Measurements from ENCODE around the gene MRPL33.

The MRPL33 gene

DNA sequence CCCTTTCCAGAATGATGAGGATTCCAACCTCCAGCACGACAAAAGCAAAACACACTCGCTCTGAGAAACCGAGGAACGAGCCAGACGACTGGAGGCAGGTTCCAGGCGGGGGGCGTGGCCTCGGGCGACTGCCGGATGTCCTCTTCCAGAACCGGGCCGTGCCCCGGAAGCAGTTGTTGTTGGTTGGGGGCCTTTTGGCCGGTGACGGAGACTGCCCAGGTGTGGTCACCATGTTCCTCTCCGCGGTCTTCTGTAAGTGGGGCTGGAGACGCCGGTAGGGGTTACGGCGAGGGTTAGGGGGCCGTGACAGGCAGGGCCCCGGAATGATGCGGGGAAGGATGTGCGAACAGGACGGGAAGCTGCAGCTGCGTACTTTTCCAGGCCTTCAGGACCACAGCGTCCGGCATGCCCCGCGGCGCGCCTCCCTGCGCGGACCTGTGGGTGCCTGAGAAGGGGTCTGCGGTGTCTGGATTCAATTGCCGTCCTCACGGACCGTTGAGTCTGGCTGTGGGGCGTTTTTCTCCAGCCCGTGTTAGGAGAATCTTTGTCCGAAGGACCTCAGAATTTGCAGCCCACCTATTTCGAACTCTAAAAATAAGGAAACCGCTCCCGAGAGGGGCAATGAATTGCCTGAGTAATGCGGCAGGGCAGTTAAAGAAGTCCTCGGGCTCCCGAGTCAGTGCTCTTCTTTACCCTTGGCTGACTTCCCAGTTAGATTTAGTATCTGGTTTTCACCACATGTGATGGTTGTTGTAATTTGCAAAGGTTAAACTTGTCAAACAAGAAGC is at the start of gene MRPL33:
TSS of gene MRPL33 (plus strand) at position 172 of the 788 bp plus-strand sequence. CDS start at position 231, 59 bp downstream.
- TF ChIP-seq, protein P1, sequence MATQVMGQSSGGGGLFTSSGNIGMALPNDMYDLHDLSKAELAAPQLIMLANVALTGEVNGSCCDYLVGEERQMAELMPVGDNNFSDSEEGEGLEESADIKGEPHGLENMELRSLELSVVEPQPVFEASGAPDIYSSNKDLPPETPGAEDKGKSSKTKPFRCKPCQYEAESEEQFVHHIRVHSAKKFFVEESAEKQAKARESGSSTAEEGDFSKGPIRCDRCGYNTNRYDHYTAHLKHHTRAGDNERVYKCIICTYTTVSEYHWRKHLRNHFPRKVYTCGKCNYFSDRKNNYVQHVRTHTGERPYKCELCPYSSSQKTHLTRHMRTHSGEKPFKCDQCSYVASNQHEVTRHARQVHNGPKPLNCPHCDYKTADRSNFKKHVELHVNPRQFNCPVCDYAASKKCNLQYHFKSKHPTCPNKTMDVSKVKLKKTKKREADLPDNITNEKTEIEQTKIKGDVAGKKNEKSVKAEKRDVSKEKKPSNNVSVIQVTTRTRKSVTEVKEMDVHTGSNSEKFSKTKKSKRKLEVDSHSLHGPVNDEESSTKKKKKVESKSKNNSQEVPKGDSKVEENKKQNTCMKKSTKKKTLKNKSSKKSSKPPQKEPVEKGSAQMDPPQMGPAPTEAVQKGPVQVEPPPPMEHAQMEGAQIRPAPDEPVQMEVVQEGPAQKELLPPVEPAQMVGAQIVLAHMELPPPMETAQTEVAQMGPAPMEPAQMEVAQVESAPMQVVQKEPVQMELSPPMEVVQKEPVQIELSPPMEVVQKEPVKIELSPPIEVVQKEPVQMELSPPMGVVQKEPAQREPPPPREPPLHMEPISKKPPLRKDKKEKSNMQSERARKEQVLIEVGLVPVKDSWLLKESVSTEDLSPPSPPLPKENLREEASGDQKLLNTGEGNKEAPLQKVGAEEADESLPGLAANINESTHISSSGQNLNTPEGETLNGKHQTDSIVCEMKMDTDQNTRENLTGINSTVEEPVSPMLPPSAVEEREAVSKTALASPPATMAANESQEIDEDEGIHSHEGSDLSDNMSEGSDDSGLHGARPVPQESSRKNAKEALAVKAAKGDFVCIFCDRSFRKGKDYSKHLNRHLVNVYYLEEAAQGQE (IDR thresholded peaks at IDR 0.05; ENCODE audit: low read depth) = no peak
- TF ChIP-seq ZBTB7A (IDR thresholded peaks at IDR 0.05; ENCODE audit: low read depth) (peak; percentile 80), CREB1 (IDR thresholded peaks at IDR 0.05; ENCODE audit: low read depth) (0 out of 2 replicates have a peak, but pooled peaks have one; percentile 10), TEAD4 (IDR thresholded peaks at IDR 0.05) (no peak), RAD21 (IDR thresholded peaks at IDR 0.05; ENCODE audit: low read depth) (no peak), NFIC (IDR thresholded peaks at IDR 0.05) (peak; percentile 7; the same call in 1 of the 2 replicates), EP300 (IDR thresholded peaks at IDR 0.05; ENCODE audit: borderline replicate concordance) (no peak), CEBPB (IDR thresholded peaks at IDR 0.05) (no peak), FOXM1 (IDR thresholded peaks at IDR 0.05; ENCODE audit: borderline replicate concordance, low read depth) (no peak), EGR1 (IDR thresholded peaks at IDR 0.05) (0 out of 2 replicates have a peak, but pooled peaks have one; percentile 6), YY1 (IDR thresholded peaks at IDR 0.05; ENCODE audit: low read depth) (peak; percentile 76), TCF12 (IDR thresholded peaks at IDR 0.05; ENCODE audit: low read depth) (peak; percentile 73; the same call in 1 of the 2 replicates), TAF1 (IDR thresholded peaks at IDR 0.05; ENCODE audit: low read depth) (peak; percentile 80)
- TF ChIP-seq, protein P2, sequence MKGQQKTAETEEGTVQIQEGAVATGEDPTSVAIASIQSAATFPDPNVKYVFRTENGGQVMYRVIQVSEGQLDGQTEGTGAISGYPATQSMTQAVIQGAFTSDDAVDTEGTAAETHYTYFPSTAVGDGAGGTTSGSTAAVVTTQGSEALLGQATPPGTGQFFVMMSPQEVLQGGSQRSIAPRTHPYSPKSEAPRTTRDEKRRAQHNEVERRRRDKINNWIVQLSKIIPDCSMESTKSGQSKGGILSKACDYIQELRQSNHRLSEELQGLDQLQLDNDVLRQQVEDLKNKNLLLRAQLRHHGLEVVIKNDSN (IDR thresholded peaks at IDR 0.05) = no peak
- TF ChIP-seq, protein P3, sequence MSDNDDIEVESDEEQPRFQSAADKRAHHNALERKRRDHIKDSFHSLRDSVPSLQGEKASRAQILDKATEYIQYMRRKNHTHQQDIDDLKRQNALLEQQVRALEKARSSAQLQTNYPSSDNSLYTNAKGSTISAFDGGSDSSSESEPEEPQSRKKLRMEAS (IDR thresholded peaks at IDR 0.05) = peak; percentile 75

DNA sequence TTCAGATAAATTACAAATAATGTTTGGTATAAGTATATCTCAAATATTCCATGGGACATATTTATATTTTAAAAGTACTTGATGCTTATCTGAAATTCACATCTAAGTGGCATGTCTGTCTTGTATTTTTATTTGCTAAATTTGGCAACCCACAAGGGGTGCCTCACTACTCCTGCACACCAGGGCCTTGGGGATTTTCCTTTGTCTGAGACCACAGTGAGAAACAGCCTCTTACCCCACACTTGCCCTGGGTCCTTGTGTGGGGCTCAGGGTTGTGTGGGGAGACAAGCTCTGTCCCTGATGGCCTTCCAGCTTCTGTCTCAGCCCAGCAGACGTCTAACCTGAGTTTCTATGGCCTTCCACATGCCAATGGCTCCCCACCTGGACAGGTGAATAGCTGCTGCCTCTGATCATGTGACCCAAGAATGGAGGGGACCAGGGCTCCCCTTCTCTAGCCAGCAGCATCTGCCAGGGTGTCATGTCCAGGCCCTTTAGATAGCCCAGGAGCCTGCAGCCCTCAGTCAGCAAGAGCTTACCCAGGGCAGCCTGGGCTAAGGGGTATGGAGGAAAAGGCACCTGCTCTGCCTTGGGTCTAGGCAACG is 49.5 kb upstream of the MRPL33 start:
- no peak for TF ChIP-seq NFIC (IDR thresholded peaks at IDR 0.05)
- TF ChIP-seq, protein P2 (IDR thresholded peaks at IDR 0.05) = peak; percentile 24; the same call in 1 of the 2 replicates

DNA sequence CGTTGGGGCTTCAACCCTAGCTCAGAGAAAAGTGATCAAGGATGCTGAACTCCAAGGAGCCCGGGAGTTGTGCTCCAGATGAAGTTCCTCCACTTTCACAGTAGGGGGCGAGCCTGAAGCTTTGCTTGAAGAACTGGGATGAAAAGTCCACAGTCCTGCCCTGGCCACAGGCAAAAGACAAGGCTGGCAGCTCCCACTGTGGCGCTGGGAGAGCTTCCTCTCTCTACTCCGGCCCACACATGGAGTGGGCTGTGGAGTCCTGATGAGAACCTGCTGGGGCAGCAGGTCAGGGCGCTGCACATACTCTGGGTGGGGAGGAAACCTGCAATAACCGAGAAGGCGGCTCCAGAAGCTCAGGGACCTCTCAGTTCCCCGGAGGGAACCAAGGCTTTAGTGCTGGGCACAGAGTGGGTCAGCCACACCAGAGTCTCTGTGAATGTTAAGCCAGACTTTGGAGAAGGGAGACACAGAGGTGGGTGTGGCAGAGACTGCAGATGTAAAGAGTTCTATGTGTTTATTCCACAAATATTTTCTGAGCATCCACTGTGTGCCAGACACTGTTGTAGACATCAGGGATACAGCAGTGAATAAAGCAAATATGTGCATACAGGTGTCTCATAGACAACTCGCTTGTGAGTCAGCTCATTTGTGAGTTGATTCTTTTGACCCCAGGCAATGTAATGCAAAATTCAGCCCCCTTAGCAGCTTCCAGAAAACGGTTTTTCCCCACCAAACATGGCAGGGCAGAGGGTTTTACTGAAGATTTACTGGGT is 48.0 kb upstream of the MRPL33 start:
- TF ChIP-seq CREB1 (IDR thresholded peaks at IDR 0.05; ENCODE audit: low read depth) (no peak), RAD21 (IDR thresholded peaks at IDR 0.05; ENCODE audit: low read depth) (peak; percentile 76), EGR1 (IDR thresholded peaks at IDR 0.05) (no peak), TAF1 (IDR thresholded peaks at IDR 0.05; ENCODE audit: low read depth) (no peak), NFIC (IDR thresholded peaks at IDR 0.05) (no peak)
- TF ChIP-seq, protein P3 (IDR thresholded peaks at IDR 0.05) = no peak

DNA sequence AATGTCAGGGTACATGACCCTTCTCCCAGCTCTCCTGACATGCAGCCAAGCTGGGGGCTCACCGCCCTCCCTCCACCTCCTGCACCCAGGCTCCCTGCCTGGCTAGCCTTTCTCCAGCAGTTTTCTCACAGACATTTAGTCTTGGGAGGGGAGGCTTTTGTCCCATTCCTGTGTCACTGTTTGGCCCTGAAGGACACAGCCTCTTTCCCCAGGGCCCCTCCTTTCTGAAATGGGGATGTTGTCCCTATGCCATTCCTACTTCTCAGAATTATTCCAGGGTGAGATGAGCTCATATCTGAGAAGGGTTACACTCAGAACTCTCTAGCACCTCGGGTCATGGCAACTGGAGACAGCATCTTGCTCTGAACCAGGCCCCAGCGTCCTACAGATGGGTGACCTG is 47.3 kb upstream of the MRPL33 start:
- TF ChIP-seq CEBPB (IDR thresholded peaks at IDR 0.05) (no peak), ZBTB7A (IDR thresholded peaks at IDR 0.05; ENCODE audit: low read depth) (no peak), NFIC (IDR thresholded peaks at IDR 0.05) (no peak), EGR1 (IDR thresholded peaks at IDR 0.05) (no peak), YY1 (IDR thresholded peaks at IDR 0.05; ENCODE audit: low read depth) (no peak), RAD21 (IDR thresholded peaks at IDR 0.05; ENCODE audit: low read depth) (no peak), TCF12 (IDR thresholded peaks at IDR 0.05; ENCODE audit: low read depth) (no peak), CREB1 (IDR thresholded peaks at IDR 0.05; ENCODE audit: low read depth) (no peak), EP300 (IDR thresholded peaks at IDR 0.05; ENCODE audit: borderline replicate concordance) (no peak), TAF1 (IDR thresholded peaks at IDR 0.05; ENCODE audit: low read depth) (no peak), TEAD4 (IDR thresholded peaks at IDR 0.05) (no peak)
- TF ChIP-seq, protein P2 (IDR thresholded peaks at IDR 0.05) = no peak
- TF ChIP-seq, protein P1 (IDR thresholded peaks at IDR 0.05; ENCODE audit: low read depth) = no peak

Data from Ishikawa (cell line).